Measurements from ENCODE around the gene AKAP6. TPM values are rescaled to one million over a fixed set of nuclear protein-coding genes. Genes with fewer than 3 reads are reported as not detected.

The AKAP6 gene
- total and polyA plus RNA-seq, 2 of the 8 experiments (the other 6 are each of a cell fraction or from before 2014, with no cell fraction given) = 0.09 to 0.89 TPM

- TF ChIP-seq CHD7 (IDR thresholded peaks at IDR 0.05; ENCODE audit: insufficient replicate concordance, low read length) (no peak), SP4 (IDR thresholded peaks at IDR 0.05; ENCODE audit: low read length) (no peak), NRF1 (IDR thresholded peaks at IDR 0.05; ENCODE audit: low read depth, low read length) (no peak)
These were observed 16.3 kb downstream of the AKAP6 start (continued) for GRCh38 chr14:32345311-32345791.
